Measurements from ENCODE around the gene PSMC5. TPM values are rescaled to one million over a fixed set of nuclear protein-coding genes. Genes with fewer than 3 reads are reported as not detected.

Gene PSMC5
- total RNA-seq: 100 to 1,000 TPM in 1 of 2 donors, 10 to 100 TPM in 1; 59.3 to 105 TPM

GRCh38 chr17:63827002-63827800 lies at the start of gene PSMC5, which contains the start of gene FTSJ3:
Gene PSMC5 (plus strand): TSS chr17:63827431. CDS start chr17:63827491, 60 bp downstream.
Gene FTSJ3 (minus strand): TSS chr17:63827663. CDS start chr17:63826902, 761 bp downstream.
- peak in 1 of 2 donors; percentile 53 for TF ChIP-seq CTCF (IDR thresholded peaks at IDR 0.05)
- Histone ChIP-seq H3K4me3 (peak within 1 kb of the TSS; percentile 77 to 89), H3K36me3 (peaks cover 66% of the 10 kb centered on the region), H3K4me1 (peaks cover 0 to 38% of the 10 kb centered on the region in 2 donors), H3K27ac (peak within 1 kb of the TSS; percentile 85 to 92), H3K27me3 (no peaks in the 10 kb centered on the region), H3K9me3 (no peaks in the 10 kb centered on the region)
- peak; percentile 96 for DNase-seq (ENCODE audit: low spot score)

GRCh38 chr17:63780507-63780906 lies 46.7 kb upstream of the PSMC5 start:
- Histone ChIP-seq H3K27me3 (no peaks in the 10 kb centered on the region), H3K36me3 (peaks cover 14% of the 10 kb centered on the region), H3K27ac (no peak overlapping the region), H3K4me3 (no peak overlapping the region), H3K9me3 (no peaks in the 10 kb centered on the region), H3K4me1 (peaks cover 0 to 19% of the 10 kb centered on the region in 2 donors)
- DNase-seq (ENCODE audit: low spot score): no peak
- no peak for TF ChIP-seq CTCF (IDR thresholded peaks at IDR 0.05)

DNA sequence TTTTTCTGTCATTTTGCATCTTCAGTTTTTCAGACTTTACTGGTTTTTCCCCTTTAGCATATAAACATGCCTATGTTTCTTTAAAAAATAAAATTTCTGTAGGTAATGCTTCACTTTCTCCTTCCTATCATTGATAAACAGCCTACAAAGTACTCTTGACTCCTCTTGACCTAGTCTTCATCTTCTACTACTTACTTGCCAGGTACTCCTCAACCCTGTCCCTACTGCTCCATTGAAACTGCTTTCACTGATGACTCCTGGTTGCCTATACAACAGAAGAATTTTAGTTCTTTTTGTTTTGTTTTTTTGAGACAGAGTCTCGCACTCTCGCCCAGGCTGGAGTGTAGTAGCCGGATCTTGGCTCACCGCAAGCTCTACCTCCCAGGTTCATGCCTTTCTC lies 46.3 kb upstream of the PSMC5 start:
- H3K27ac ChIP-seq: no peak overlapping the region
- H3K4me3 ChIP-seq: no peak overlapping the region
- H3K36me3 ChIP-seq: peaks cover 14% of the 10 kb centered on the region
- H3K4me1 ChIP-seq: peaks cover 0 to 15% of the 10 kb centered on the region in 2 donors
- no peak for TF ChIP-seq CTCF (IDR thresholded peaks at IDR 0.05)
- H3K27me3 ChIP-seq: no peaks in the 10 kb centered on the region
- DNase-seq (ENCODE audit: low spot score): no peak
- H3K9me3 ChIP-seq: no peaks in the 10 kb centered on the region

GRCh38 chr17:63783522-63783921 lies 43.7 kb upstream of the PSMC5 start:
- no peaks in the 10 kb centered on the region for H3K9me3 ChIP-seq
- H3K27me3 ChIP-seq: no peaks in the 10 kb centered on the region
- H3K4me3 ChIP-seq: no peak overlapping the region
- peaks cover 0 to 10% of the 10 kb centered on the region in 2 donors for H3K4me1 ChIP-seq
- peaks cover 30% of the 10 kb centered on the region for H3K36me3 ChIP-seq
- DNase-seq (ENCODE audit: low spot score): no peak
- no peak overlapping the region for H3K27ac ChIP-seq
- TF ChIP-seq CTCF (IDR thresholded peaks at IDR 0.05): no peak

DNA sequence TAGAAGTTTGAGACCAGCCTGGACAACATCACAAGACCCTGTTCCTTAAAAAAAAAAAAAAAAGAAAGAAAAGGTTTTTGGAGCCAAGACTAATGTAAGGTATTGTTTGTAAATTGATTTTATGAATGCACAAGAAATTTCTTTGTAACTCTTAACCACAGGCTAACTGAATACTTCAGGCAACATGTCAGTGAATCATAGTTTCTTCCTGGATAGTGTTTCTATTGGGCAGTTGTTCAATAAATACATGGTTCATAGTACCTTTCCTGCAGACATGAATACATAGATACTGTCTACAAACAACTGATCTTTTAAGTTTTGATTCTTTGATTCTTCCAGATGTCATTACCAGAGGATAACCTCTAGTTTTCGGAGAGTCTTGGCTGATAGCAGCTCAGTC lies 41.7 kb upstream of the PSMC5 start:
- H3K9me3 ChIP-seq: no peaks in the 10 kb centered on the region
- no peak overlapping the region for H3K4me3 ChIP-seq
- no peak overlapping the region for H3K27ac ChIP-seq

More for the DNA sequence above, 41.7 kb upstream of the PSMC5 start:
- TF ChIP-seq CTCF (IDR thresholded peaks at IDR 0.05): no peak
- H3K27me3 ChIP-seq: no peaks in the 10 kb centered on the region
- no peak for DNase-seq (ENCODE audit: low spot score)
- peaks cover 0 to 7% of the 10 kb centered on the region in 2 donors for H3K4me1 ChIP-seq
- peaks cover 42% of the 10 kb centered on the region for H3K36me3 ChIP-seq

Measured in right atrium auricular region (tissue), 2 donors.